Measurements from ENCODE around the gene RNF112. TPM values are rescaled to one million over a fixed set of nuclear protein-coding genes. Genes with fewer than 3 reads are reported as not detected.

RNF112 gene
- total RNA-seq, 4 donors from 2014 or later, result 2.3 to 5.4 (median 4.3) TPM

DNA sequence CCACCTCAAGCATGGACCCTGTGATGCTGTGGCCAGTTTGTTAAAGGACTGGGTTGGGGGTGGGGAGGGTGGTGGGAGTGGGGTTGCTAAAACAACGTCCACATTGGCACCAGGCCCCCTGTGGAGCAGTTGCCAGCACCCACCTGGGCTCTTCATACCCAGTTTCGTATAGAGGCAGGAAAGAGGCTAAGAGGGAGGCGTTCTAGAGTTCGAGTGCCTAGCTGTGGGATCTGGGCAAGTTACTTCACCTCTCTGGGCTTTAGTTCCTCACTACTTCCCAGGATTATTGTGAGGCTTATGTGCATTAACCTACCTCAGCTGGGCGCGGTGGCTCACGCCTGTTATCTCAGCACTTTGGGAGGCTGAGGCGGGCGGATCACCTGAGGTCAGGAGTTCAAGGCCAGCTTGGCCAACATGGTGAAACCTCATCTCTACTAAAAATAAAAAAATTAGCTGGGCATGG, 25.5 kb upstream of the RNF112 start:
- TF ChIP-seq EP300 (IDR thresholded peaks at IDR 0.05) (no peak), POLR2AphosphoS5 (IDR thresholded peaks at IDR 0.05) (no peak), POLR2A (IDR thresholded peaks at IDR 0.05; ENCODE audit: low read depth) (no peak)
- TF ChIP-seq, protein P1, sequence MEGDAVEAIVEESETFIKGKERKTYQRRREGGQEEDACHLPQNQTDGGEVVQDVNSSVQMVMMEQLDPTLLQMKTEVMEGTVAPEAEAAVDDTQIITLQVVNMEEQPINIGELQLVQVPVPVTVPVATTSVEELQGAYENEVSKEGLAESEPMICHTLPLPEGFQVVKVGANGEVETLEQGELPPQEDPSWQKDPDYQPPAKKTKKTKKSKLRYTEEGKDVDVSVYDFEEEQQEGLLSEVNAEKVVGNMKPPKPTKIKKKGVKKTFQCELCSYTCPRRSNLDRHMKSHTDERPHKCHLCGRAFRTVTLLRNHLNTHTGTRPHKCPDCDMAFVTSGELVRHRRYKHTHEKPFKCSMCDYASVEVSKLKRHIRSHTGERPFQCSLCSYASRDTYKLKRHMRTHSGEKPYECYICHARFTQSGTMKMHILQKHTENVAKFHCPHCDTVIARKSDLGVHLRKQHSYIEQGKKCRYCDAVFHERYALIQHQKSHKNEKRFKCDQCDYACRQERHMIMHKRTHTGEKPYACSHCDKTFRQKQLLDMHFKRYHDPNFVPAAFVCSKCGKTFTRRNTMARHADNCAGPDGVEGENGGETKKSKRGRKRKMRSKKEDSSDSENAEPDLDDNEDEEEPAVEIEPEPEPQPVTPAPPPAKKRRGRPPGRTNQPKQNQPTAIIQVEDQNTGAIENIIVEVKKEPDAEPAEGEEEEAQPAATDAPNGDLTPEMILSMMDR (IDR thresholded peaks at IDR 0.05), result no peak
- Histone ChIP-seq H3K27ac (replicated peaks in 1 of 4) (peak overlapping the region; percentile 94 to 98 (median 96)), H3K4me1 (peaks cover 57 to 100% (median 98%) of the 10 kb centered on the region in 4 donors), H3K36me3 (peaks cover 32 to 48% (median 42%) of the 10 kb centered on the region in 4 donors), H3K9me3 (no peaks in the 10 kb centered on the region), H3K4me3 (peak overlapping the region; percentile 39 to 54 (median 48)), H3K27me3 (no peaks in the 10 kb centered on the region)
- intact Hi-C loops (cut with DNase I), result loop anchor here (5.0 kb wide), 1 partner anchor 62 kb away; no protein-coding TSS in a partner anchor
- WGBS, result 79% methylated on average over 9 of the region's 9 CpGs
- DNase-seq (ENCODE audit: extremely low spot score), result no peak

GRCh38 chr17:19386051-19386929, 24.7 kb upstream of the RNF112 start:
- DNase-seq (ENCODE audit: extremely low spot score), result no peak
- Histone ChIP-seq H3K4me1 (peaks cover 57 to 99% (median 97%) of the 10 kb centered on the region in 4 donors), H3K36me3 (peaks cover 25 to 40% (median 35%) of the 10 kb centered on the region in 4 donors), H3K27ac (replicated peaks in 1 of 4) (peak overlapping the region; percentile 94 to 98 (median 96)), H3K9me3 (no peaks in the 10 kb centered on the region), H3K27me3 (no peaks in the 10 kb centered on the region), H3K4me3 (peak overlapping the region; percentile 39 to 54 (median 48))
- intact Hi-C loops (cut with DNase I), result loop anchor here (5.0 kb wide), 1 partner anchor 61 kb away; no protein-coding TSS in a partner anchor
- WGBS, result 33% methylated on average over 15 of the region's 20 CpGs
- TF ChIP-seq, protein P1 (IDR thresholded peaks at IDR 0.05), result no peak
- TF ChIP-seq POLR2AphosphoS5 (IDR thresholded peaks at IDR 0.05), result peak; percentile 31 to 75

GRCh38 chr17:19386974-19387920, 23.8 kb upstream of the RNF112 start, which contains the start of gene MFAP4:
Gene MFAP4, minus strand, starts transcription at chr17:19387190. Its CDS starts 35 bp downstream, at chr17:19387155.
- peak; percentile 94 for DNase-seq (ENCODE audit: extremely low spot score)
- H3K4me3 ChIP-seq, result peak within 1 kb of the TSS; percentile 39 to 54 (median 48)
- H3K36me3 ChIP-seq, result peaks cover 15 to 31% (median 25%) of the 10 kb centered on the region in 4 donors
- no peaks in the 10 kb centered on the region for H3K27me3 ChIP-seq
- peak; percentile 46 for TF ChIP-seq POLR2AphosphoS5 (IDR thresholded peaks at IDR 0.05)
- TF ChIP-seq EP300 (IDR thresholded peaks at IDR 0.05), result peak; percentile 75
- no peak for TF ChIP-seq POLR2A (IDR thresholded peaks at IDR 0.05; ENCODE audit: low read depth)
- TF ChIP-seq, protein P1 (IDR thresholded peaks at IDR 0.05), result no peak
- H3K4me1 ChIP-seq, result peaks cover 57 to 99% (median 97%) of the 10 kb centered on the region in 4 donors
- H3K27ac ChIP-seq (replicated peaks in 1 of 4), result peak within 1 kb of the TSS; percentile 94 to 98 (median 96)
- intact Hi-C loops (cut with DNase I), result loop anchor here (5.0 kb wide), 1 partner anchor 60 kb away; no protein-coding TSS in a partner anchor
- WGBS, result 6% methylated on average over 21 of the region's 22 CpGs
- H3K9me3 ChIP-seq, result no peaks in the 10 kb centered on the region

DNA sequence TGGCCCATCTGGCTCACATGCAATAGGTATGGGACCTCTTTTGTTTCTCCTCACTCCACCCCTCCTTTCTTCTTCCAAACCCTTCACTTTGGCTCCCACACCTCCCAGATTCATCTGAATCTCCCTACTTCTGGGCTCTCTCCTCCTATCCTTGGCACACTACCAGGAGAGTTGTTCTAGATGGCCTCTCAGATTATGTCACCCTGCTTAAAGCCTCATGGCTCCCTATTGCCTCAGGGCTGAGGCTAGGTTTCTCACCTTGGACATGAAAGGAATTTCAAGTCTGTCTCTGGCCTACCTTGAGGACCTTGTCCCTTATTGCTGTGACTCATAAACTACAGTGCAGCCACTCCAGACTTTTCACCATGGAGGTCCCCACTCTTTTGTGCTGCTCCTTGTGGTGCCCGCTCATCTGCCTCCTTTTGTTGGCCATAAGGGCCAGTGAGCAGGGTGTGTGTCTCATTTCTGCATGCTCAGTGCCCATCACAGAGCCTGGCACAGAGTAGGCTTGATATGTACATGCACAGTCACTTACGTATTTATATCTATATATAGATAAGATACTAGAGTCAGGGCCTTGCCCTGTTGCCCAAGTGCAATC, 23.0 kb upstream of the RNF112 start:
- WGBS, result 94% methylated on average over 2 of the region's 2 CpGs
- DNase-seq (ENCODE audit: extremely low spot score), result no peak

More for the DNA sequence above, 23.0 kb upstream of the RNF112 start:
- TF ChIP-seq, protein P1 (IDR thresholded peaks at IDR 0.05), result no peak
- TF ChIP-seq POLR2AphosphoS5 (IDR thresholded peaks at IDR 0.05), result no peak
- Histone ChIP-seq H3K9me3 (no peaks in the 10 kb centered on the region), H3K36me3 (peaks cover 7 to 23% (median 18%) of the 10 kb centered on the region in 4 donors), H3K27ac (replicated peaks in 1 of 4) (peak overlapping the region; percentile 94 to 98 (median 96)), H3K4me3 (no peak overlapping the region), H3K27me3 (no peaks in the 10 kb centered on the region), H3K4me1 (peaks cover 57 to 97% (median 96%) of the 10 kb centered on the region in 4 donors)
- intact Hi-C loops (cut with DNase I), result loop anchor here (5.0 kb wide), 1 partner anchor 59 kb away; no protein-coding TSS in a partner anchor
